DND-41 (cell line): ENCODE data around the gene FOXF2.

Source experiments
- CTCF ChIP-seq: IDR thresholded peaks from 2 replicates; pipeline ENCODE4 v1.5.1; 2012; ENCODE audit warnings: borderline replicate concordance, low read length, moderate library complexity, mild to moderate bottlenecking; ENCODE audit not compliant: poor library complexity, severe bottlenecking; ENCODE audit errors: extremely low read depth
- EZH2 ChIP-seq: IDR thresholded peaks from 3 replicates; pipeline ENCODE4 v1.6.1; 2012; ENCODE audit warnings: borderline replicate concordance, low read depth, mild to moderate bottlenecking, moderate library complexity, low read length, inconsistent platforms; ENCODE audit not compliant: severe bottlenecking

- TF ChIP-seq EZH2, result no peak
- no peak for TF ChIP-seq CTCF
Observed at GRCh38 chr6:1387876-1388629, 1.3 kb upstream of the FOXF2 start.
